ENCODE measurements around the gene C20orf144.
A peak's percentile ranks its signal among the peaks of the same experiment; 100 is the strongest.

Gene C20orf144

GRCh38 chr20:33649201-33649681, 12.9 kb upstream of the C20orf144 start:
- no peak for DNase-seq (ENCODE audit: extremely low read depth in 1 of 2, low read depth in 1 of 2)

- no peak for DNase-seq (ENCODE audit: extremely low read depth in 1 of 2, low read depth in 1 of 2)
Measured at GRCh38 chr20:33650111-33650752, 11.9 kb upstream of the C20orf144 start.

- no peak for DNase-seq (ENCODE audit: extremely low read depth in 1 of 2, low read depth in 1 of 2)
Measured at GRCh38 chr20:33650753-33651561, 11.2 kb upstream of the C20orf144 start.

GRCh38 chr20:33651562-33652048, 10.5 kb upstream of the C20orf144 start:
- DNase-seq (ENCODE audit: extremely low read depth in 1 of 2, low read depth in 1 of 2): no peak

GRCh38 chr20:33653218-33653899, 8.8 kb upstream of the C20orf144 start:
- no peak for DNase-seq (ENCODE audit: extremely low read depth in 1 of 2, low read depth in 1 of 2)

GRCh38 chr20:33653900-33654596, 8.1 kb upstream of the C20orf144 start:
- no peak for DNase-seq (ENCODE audit: extremely low read depth in 1 of 2, low read depth in 1 of 2)

GRCh38 chr20:33654680-33655161, 7.4 kb upstream of the C20orf144 start:
- DNase-seq (ENCODE audit: extremely low read depth in 1 of 2, low read depth in 1 of 2): no peak

GRCh38 chr20:33655164-33655563, 7.0 kb upstream of the C20orf144 start:
- no peak for DNase-seq (ENCODE audit: extremely low read depth in 1 of 2, low read depth in 1 of 2)

GRCh38 chr20:33656010-33656782, 5.9 kb upstream of the C20orf144 start:
- no peak for DNase-seq (ENCODE audit: extremely low read depth in 1 of 2, low read depth in 1 of 2)

- no peak for DNase-seq (ENCODE audit: extremely low read depth in 1 of 2, low read depth in 1 of 2)
Measured at GRCh38 chr20:33656783-33657703, 5.1 kb upstream of the C20orf144 start.

- no peak for DNase-seq (ENCODE audit: extremely low read depth in 1 of 2, low read depth in 1 of 2)
Measured at GRCh38 chr20:33657704-33658095, 4.4 kb upstream of the C20orf144 start.

- no peak for DNase-seq (ENCODE audit: extremely low read depth in 1 of 2, low read depth in 1 of 2)
Measured at GRCh38 chr20:33658510-33658909, 3.6 kb upstream of the C20orf144 start.

GRCh38 chr20:33658929-33659328, 3.2 kb upstream of the C20orf144 start:
- DNase-seq (ENCODE audit: extremely low read depth in 1 of 2, low read depth in 1 of 2): no peak

- DNase-seq (ENCODE audit: extremely low read depth in 1 of 2, low read depth in 1 of 2): no peak
Measured at GRCh38 chr20:33659341-33660034, 2.6 kb upstream of the C20orf144 start.

- no peak for DNase-seq (ENCODE audit: extremely low read depth in 1 of 2, low read depth in 1 of 2)
Measured at GRCh38 chr20:33660035-33660684, 2.0 kb upstream of the C20orf144 start.

GRCh38 chr20:33660685-33661058, 1.5 kb upstream of the C20orf144 start:
- no peak for DNase-seq (ENCODE audit: extremely low read depth in 1 of 2, low read depth in 1 of 2)

GRCh38 chr20:33663161-33664084, 1.3 kb downstream of the C20orf144 start:
- DNase-seq (ENCODE audit: extremely low read depth in 1 of 2, low read depth in 1 of 2): peak; percentile 52 to 74

Data from activated CD8-positive, alpha-beta memory T cell treated with anti-CD3 and anti-CD28 coated beads for 1 hour (primary cell).